Left colon (tissue), 2 donors: Measurements from ENCODE around the gene PRAMEF25. TPM values are rescaled to one million over a fixed set of nuclear protein-coding genes. Genes with fewer than 3 reads are reported as not detected.
"Not testable (repeated sequence)": the region's sequence is repeated elsewhere in the genome, so short reads cannot be mapped to it uniquely, and the experiment has no call there.

Experiments
- ATAC-seq: fragments of 200-7000 bp; cut with Tn5 transposase; one replicate; pipeline ENCODE4 v1.9.1; 2020; ENCODE audit warnings: mild to moderate bottlenecking, moderate library complexity
- DNase-seq, 2 donors: peaks; one replicate each; pipeline ENCODE4 v3.0.0-alpha.2; 2020
- intact Hi-C, 2 donors: fragments of 100-400 bp; cut with DNase I in 1 of 2; cut with micrococcal nuclease in 1 of 2; formaldehyde crosslinking; loops; one replicate each; pipeline versions ENCODE4 v1.11.2 to v1.14.0; 2022; cut with DNase I, micrococcal nuclease
- long read RNA-seq: library from polyadenylated mRNA; unstranded; transcript quantifications from one replicate; pipeline ENCODE4 v2.0.0, GENCODE V29; 2021
- total RNA-seq, 2 donors: library from RNA; stranded (reverse); fragmentation: NEBNext Ultra II Directional; extraction: Animal tissue kit (Norgen Biotek cat#: 25700); gene quantifications; one replicate each; pipeline ENCODE4 v1.2.1, GENCODE V29; 2021
- donor health status: DM: no; HTN: no; CAD: no.
- donor health status: DM: yes; HTN: yes; CAD: no.

The PRAMEF25 gene
- total RNA-seq: not detected
- long read RNA-seq: 0 reads

- ATAC-seq, DNase-seq, intact Hi-C loops: not testable (repeated sequence)
Measured at GRCh38 chr1:13070474-13070873, at the start of gene PRAMEF25. TSS of gene PRAMEF25 (plus strand) at chr1:13070774. CDS start at chr1:13073694, 2,920 bp downstream.

GRCh38 chr1:13056475-13056874 lies 14.1 kb upstream of the PRAMEF25 start, which contains the start of gene PRAMEF27:
TSS of gene PRAMEF27 (minus strand) at chr1:13056575. CDS start at chr1:13053659, 2,916 bp downstream.
- intact Hi-C loops, ATAC-seq, DNase-seq: not testable (repeated sequence)

GRCh38 chr1:13116754-13117153 lies 46.2 kb downstream of the PRAMEF25 start, which contains the start of gene HNRNPCL2:
TSS of gene HNRNPCL2 (minus strand) at chr1:13116854. CDS start at chr1:13116400, 454 bp downstream.
- DNase-seq, ATAC-seq, intact Hi-C loops: not testable (repeated sequence)

Other genes with a start within 250 kb of the PRAMEF25 start
- not detected for gene PRAMEF11, start 239.4 kb upstream of the PRAMEF25 start, total RNA-seq
- not detected for gene HNRNPCL1, start 222.1 kb upstream of the PRAMEF25 start, total RNA-seq
- not detected for gene PRAMEF2, start 213.7 kb upstream of the PRAMEF25 start, total RNA-seq
- gene PRAMEF4, start 184.6 kb upstream of the PRAMEF25 start, total RNA-seq: not detected
- not detected for gene PRAMEF10, start 172.5 kb upstream of the PRAMEF25 start, total RNA-seq
- not detected for gene PRAMEF7, start 154.2 kb upstream of the PRAMEF25 start, total RNA-seq
- not detected for gene PRAMEF6, start 123.2 kb upstream of the PRAMEF25 start, total RNA-seq
- not detected for gene PRAMEF27, start 14.2 kb upstream of the PRAMEF25 start, total RNA-seq
- not detected for gene HNRNPCL3, start 10.0 kb upstream of the PRAMEF25 start, total RNA-seq
- not detected for gene HNRNPCL2, start 46.1 kb downstream of the PRAMEF25 start, total RNA-seq
- gene PRAMEF26, start 85.2 kb downstream of the PRAMEF25 start, total RNA-seq: not detected
- gene HNRNPCL4, start 94.9 kb downstream of the PRAMEF25 start, total RNA-seq: not detected
- not detected for gene PRAMEF9, start 101.1 kb downstream of the PRAMEF25 start, total RNA-seq
- gene PRAMEF13, start 130.6 kb downstream of the PRAMEF25 start, total RNA-seq: not detected
- not detected for gene PRAMEF18, start 155.4 kb downstream of the PRAMEF25 start, total RNA-seq
- gene PRAMEF5, start 183.4 kb downstream of the PRAMEF25 start, total RNA-seq: not detected
- gene PRAMEF8, start 214.4 kb downstream of the PRAMEF25 start, total RNA-seq: not detected
- not detected for gene PRAMEF33, start 232.8 kb downstream of the PRAMEF25 start, total RNA-seq
- gene PRAMEF15, start 244.8 kb downstream of the PRAMEF25 start, total RNA-seq: not detected